Esophagus (tissue), 2 donors: ENCODE results near the gene ENOX1. TPM values are rescaled to one million over a fixed set of nuclear protein-coding genes. Genes with fewer than 3 reads are reported as not detected.

Experiments used
- H3K27ac ChIP-seq, 2 donors: one replicate each; pipeline ENCODE4 v1.5.1; 2013; ENCODE audit warnings: low read depth in 2 of 2, mild to moderate bottlenecking in 2 of 2, inconsistent platforms in 1 of 2, low read length in 1 of 2, moderate library complexity in 1 of 2
- H3K27me3 ChIP-seq, 2 donors: one replicate each; pipeline ENCODE4 v1.6.1; 2013; ENCODE audit warnings: low read length in 2 of 2, control low read depth in 1 of 2, mild to moderate bottlenecking in 1 of 2; ENCODE audit not compliant: insufficient read depth in 2 of 2, control insufficient read depth in 1 of 2
- H3K36me3 ChIP-seq, 2 donors: one replicate each; pipeline ENCODE4 v1.6.1; 2013; ENCODE audit warnings: low read length in 1 of 2; ENCODE audit not compliant: control insufficient read depth in 2 of 2, insufficient read depth in 2 of 2
- H3K4me1 ChIP-seq, 2 donors: one replicate each; pipeline ENCODE4 v1.6.1; 2013; ENCODE audit warnings: low read length in 1 of 2; ENCODE audit not compliant: control insufficient read depth in 2 of 2, insufficient read depth in 2 of 2
- H3K4me3 ChIP-seq, 2 donors: one replicate each; pipeline ENCODE4 v1.5.1; 2013; ENCODE audit warnings: low read length in 2 of 2, mild to moderate bottlenecking in 2 of 2, low read depth in 1 of 2, moderate library complexity in 1 of 2
- H3K9me3 ChIP-seq, 2 donors: one replicate each; pipeline ENCODE4 v1.6.1; 2013; ENCODE audit warnings: mild to moderate bottlenecking in 2 of 2, low read depth in 1 of 2, low read length in 1 of 2, moderate library complexity in 1 of 2; ENCODE audit not compliant: control insufficient read depth in 2 of 2, insufficient read depth in 1 of 2
- WGBS, 2 donors: extraction: QIAGEN DNeasy Blood & Tissue Kit; methylation state at CpG; one replicate each; pipeline ENCODE4 v1.1.7; 2013; 5-methylcytosine and 5-hydroxymethylcytosine counted together
- polyA plus RNA-seq, 2 donors: library from polyadenylated mRNA; stranded (reverse); fragments of 200-250 nt; gene quantifications; one replicate each; pipeline ENCODE4 v1.2.3, GENCODE V29; 2013
- donor health status: healthy with polysubstance abuse.
- donor health status: Bipolar disorder and iron deficiency.

Gene ENOX1
- polyA plus RNA-seq, 2 donors: 0.10 to 0.29 TPM

GRCh38 chr13:43445668-43446067 lies 341.1 kb downstream of the ENOX1 start:
- Histone ChIP-seq H3K36me3 (no peaks in the 10 kb centered on the region), H3K9me3 (no peaks in the 10 kb centered on the region), H3K27me3 (no peaks in the 10 kb centered on the region), H3K27ac (no peak overlapping the region), H3K4me1 (no peaks in the 10 kb centered on the region), H3K4me3 (no peak overlapping the region)
- WGBS, 2 donors: 73 to 76% methylated on average over 2 of the region's 2 CpGs

- no peaks in the 10 kb centered on the region for H3K9me3 ChIP-seq
Observed at GRCh38 chr13:43444081-43444480, 342.7 kb downstream of the ENOX1 start.

GRCh38 chr13:43441899-43442499 lies 344.8 kb downstream of the ENOX1 start:
- H3K9me3 ChIP-seq: no peaks in the 10 kb centered on the region
- no peaks in the 10 kb centered on the region for H3K36me3 ChIP-seq
- H3K27me3 ChIP-seq: no peaks in the 10 kb centered on the region
- no peak overlapping the region for H3K27ac ChIP-seq
- H3K4me3 ChIP-seq: no peak overlapping the region
- WGBS, 2 donors: 89% methylated on average over 8 of the region's 8 CpGs
- H3K4me1 ChIP-seq: no peaks in the 10 kb centered on the region

More at GRCh38 chr13:43444081-43444480, 342.7 kb downstream of the ENOX1 start:
- Histone ChIP-seq H3K4me1 (no peaks in the 10 kb centered on the region), H3K36me3 (no peaks in the 10 kb centered on the region), H3K27me3 (no peaks in the 10 kb centered on the region), H3K27ac (no peak overlapping the region), H3K4me3 (no peak overlapping the region)
- 85 to 92% methylated on average over 4 of the region's 4 CpGs for WGBS, 2 donors

GRCh38 chr13:43441464-43441863 lies 345.3 kb downstream of the ENOX1 start:
- 71% methylated on average over 6 of the region's 6 CpGs for WGBS, 2 donors
- H3K27ac ChIP-seq: no peak overlapping the region

GRCh38 chr13:43434191-43434590 lies 352.6 kb downstream of the ENOX1 start:
- no peaks in the 10 kb centered on the region for H3K27me3 ChIP-seq
- H3K4me3 ChIP-seq: no peak overlapping the region
- H3K9me3 ChIP-seq: no peaks in the 10 kb centered on the region
- WGBS, 2 donors: 86 to 90% methylated on average over 3 of the region's 3 CpGs
- H3K4me1 ChIP-seq: no peaks in the 10 kb centered on the region
- H3K36me3 ChIP-seq: no peaks in the 10 kb centered on the region
- H3K27ac ChIP-seq: no peak overlapping the region

More at GRCh38 chr13:43441464-43441863, 345.3 kb downstream of the ENOX1 start:
- Histone ChIP-seq H3K4me3 (no peak overlapping the region), H3K36me3 (no peaks in the 10 kb centered on the region), H3K4me1 (no peaks in the 10 kb centered on the region), H3K9me3 (no peaks in the 10 kb centered on the region), H3K27me3 (no peaks in the 10 kb centered on the region)

GRCh38 chr13:43433691-43434141 lies 353.1 kb downstream of the ENOX1 start:
- 89 to 91% methylated on average over 1 of the region's 1 CpG for WGBS, 2 donors
- Histone ChIP-seq H3K9me3 (no peaks in the 10 kb centered on the region), H3K27me3 (no peaks in the 10 kb centered on the region), H3K4me3 (no peak overlapping the region), H3K4me1 (no peaks in the 10 kb centered on the region), H3K27ac (no peak overlapping the region), H3K36me3 (no peaks in the 10 kb centered on the region)

GRCh38 chr13:43432958-43433357 lies 353.8 kb downstream of the ENOX1 start:
- Histone ChIP-seq H3K4me1 (no peaks in the 10 kb centered on the region), H3K9me3 (no peaks in the 10 kb centered on the region), H3K4me3 (no peak overlapping the region), H3K27ac (no peak overlapping the region), H3K36me3 (no peaks in the 10 kb centered on the region), H3K27me3 (no peaks in the 10 kb centered on the region)
- WGBS, 2 donors: 77 to 81% methylated on average over 5 of the region's 5 CpGs

- Histone ChIP-seq H3K27ac (no peak overlapping the region), H3K27me3 (no peaks in the 10 kb centered on the region), H3K4me3 (no peak overlapping the region), H3K9me3 (no peaks in the 10 kb centered on the region), H3K36me3 (no peaks in the 10 kb centered on the region), H3K4me1 (no peaks in the 10 kb centered on the region)
- 86 to 87% methylated on average over 8 of the region's 8 CpGs for WGBS, 2 donors
Observed at GRCh38 chr13:43431841-43432240, 354.9 kb downstream of the ENOX1 start.

- no peak overlapping the region for H3K4me3 ChIP-seq
- H3K27ac ChIP-seq: no peak overlapping the region
- H3K4me1 ChIP-seq: no peaks in the 10 kb centered on the region
- no peaks in the 10 kb centered on the region for H3K36me3 ChIP-seq
- 71 to 72% methylated on average over 4 of the region's 4 CpGs for WGBS, 2 donors
- no peaks in the 10 kb centered on the region for H3K27me3 ChIP-seq
- no peaks in the 10 kb centered on the region for H3K9me3 ChIP-seq
Observed at GRCh38 chr13:43431290-43431716, 355.5 kb downstream of the ENOX1 start.

GRCh38 chr13:43428545-43429296 lies 358.1 kb downstream of the ENOX1 start:
- no peaks in the 10 kb centered on the region for H3K27me3 ChIP-seq
- H3K4me1 ChIP-seq: no peaks in the 10 kb centered on the region
- no peaks in the 10 kb centered on the region for H3K9me3 ChIP-seq
- WGBS, 2 donors: 73 to 74% methylated on average over 8 of the region's 8 CpGs
- H3K4me3 ChIP-seq: no peak overlapping the region
- H3K27ac ChIP-seq: no peak overlapping the region
- no peaks in the 10 kb centered on the region for H3K36me3 ChIP-seq
